Pancreas (tissue), 10 donors: ENCODE measurements around the gene CEMIP. TPM values are rescaled to one million over a fixed set of nuclear protein-coding genes. Genes with fewer than 3 reads are reported as not detected.

Experiments
- ATAC-seq, 4 donors: fragments of 200-7000 bp; cut with Tn5 transposase; one replicate each; pipeline versions ENCODE4 v1.8.0 to v1.9.1; 2020; ENCODE audit warnings: mild to moderate bottlenecking in 4 of 4, moderate library complexity in 4 of 4
- DNase-seq, 6 donors: peaks; one replicate each; pipeline ENCODE4 v3.0.0-alpha.2; 2020
- FAIRE-seq: peaks from 2 replicates; lab custom pipeline; 2012; peaks lifted over from hg19 to GRCh38; lab: Jason Lieb, UNC
- H3K27ac ChIP-seq, 4 donors: fragments of 200-600 bp; sonication (generic); 1 replicate in 3 of 4; 2 replicates in 1 of 4; pipeline versions ENCODE4 v1.5.0 to v1.8.0; 2020
- H3K27me3 ChIP-seq, 4 donors: fragments of 200-600 bp; one replicate each; pipeline ENCODE4 v1.8.0; 2021
- H3K36me3 ChIP-seq, 3 donors: fragments of 200-600 bp; sonication (generic) in 1 of 3; one replicate each; pipeline versions ENCODE4 v1.5.0 to v1.8.0; 2020 to 2021
- H3K4me1 ChIP-seq, 3 donors: fragments of 200-600 bp; one replicate each; pipeline ENCODE4 v1.8.0; 2021
- H3K4me3 ChIP-seq, 4 donors: fragments of 200-600 bp; sonication (generic) in 2 of 4; one replicate each; pipeline versions ENCODE4 v1.5.0 to v1.8.0; 2020 to 2021
- H3K9me3 ChIP-seq, 4 donors: fragments of 200-600 bp; one replicate each; pipeline ENCODE4 v1.8.0; 2021
- CTCF ChIP-seq, 4 donors: fragments of 200-600 bp; sonication (generic) in 3 of 4; IDR thresholded peaks; one replicate each; pipeline versions ENCODE4 v1.5.0 to v1.8.0; 2021; ENCODE audit warnings: antibody characterized with exemption in 4 of 4
- WGBS, 2 donors: extraction: QIAGEN DNeasy Blood & Tissue Kit; methylation state at CpG; one replicate each; pipeline ENCODE4 v1.1.7; 2013; 5-methylcytosine and 5-hydroxymethylcytosine counted together
- intact Hi-C, 3 donors: fragments of 100-400 bp; cut with DNase I; formaldehyde crosslinking; loops; one replicate each; pipeline versions ENCODE4 v1.11.1 to v1.14.2; 2022
- polyA plus RNA-seq, 2 donors: library from polyadenylated mRNA; stranded (reverse); fragments of 200-250 nt; gene quantifications; one replicate each; pipeline ENCODE4 v1.2.3, GENCODE V29; 2013
- total RNA-seq, 6 donors: library from RNA; stranded (reverse); fragmentation: NEBNext Ultra II Directional in 4 of 6; extraction: Animal tissue kit (Norgen Biotek cat#: 25700) in 4 of 6; gene quantifications; one replicate each; pipeline versions ENCODE4 v1.2.1 to v1.2.4, GENCODE V29; 2021 to 2023
- donor health status: healthy with polysubstance abuse.
- donor health status: DM: no; HTN: no; CAD: no; lungs with moderate emphysema.
- donor health status: DM: no; HTN: no; CAD: no.
- donor health status: control.
- donor health status: control.
- donor health status: Bipolar disorder and iron deficiency.
- donor health status: DM: yes; HTN: yes; CAD: no.
- donor health status: DM: no; HTN: no; CAD: no.
- donor health status: DM: no; HTN: no; CAD: no.
- donor health status: DM: yes; HTN: yes; CAD: no.

CEMIP gene
- total and polyA plus RNA-seq, 8 donors, result 0.07 to 0.41 (median 0.12) TPM; not detected in 1

DNA sequence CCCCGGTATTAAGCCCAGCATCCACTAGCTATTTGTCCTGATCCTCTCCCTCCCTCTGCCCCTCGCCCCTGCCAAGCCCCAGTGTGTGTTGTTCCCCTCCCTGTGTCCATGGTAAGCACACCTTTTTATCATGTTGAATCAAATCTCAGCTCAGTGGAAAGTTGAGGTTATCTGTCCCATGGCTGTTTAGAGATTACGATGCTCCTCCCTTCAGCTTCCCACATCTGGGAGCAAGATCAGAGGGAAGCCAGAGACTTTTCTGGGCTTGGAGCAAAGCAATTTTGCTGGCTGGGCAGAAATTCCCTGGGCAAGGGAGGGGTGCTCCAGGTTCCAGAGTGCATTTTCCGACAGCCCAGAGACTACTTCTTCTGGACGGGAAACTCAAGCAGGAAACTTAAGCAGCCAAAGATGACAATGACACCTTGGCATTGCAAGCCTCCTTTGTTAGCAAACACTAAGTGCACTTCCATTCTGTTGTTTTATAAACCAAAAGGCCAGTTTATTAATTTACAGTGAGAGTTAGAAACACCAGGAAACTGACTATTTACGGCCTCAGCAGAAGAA, 105.9 kb downstream of the CEMIP start:
- DNase-seq, result no peak
- Histone ChIP-seq H3K27ac (no peak overlapping the region), H3K36me3 (no peaks in the 10 kb centered on the region), H3K27me3 (no peaks in the 10 kb centered on the region), H3K4me1 (no peaks in the 10 kb centered on the region), H3K9me3 (no peaks in the 10 kb centered on the region), H3K4me3 (no peak overlapping the region)
- no peak for ATAC-seq
- intact Hi-C loops, result no loop called here
- FAIRE-seq, result no peak
- 80 to 90% methylated on average over 6 of the region's 6 CpGs for WGBS, 2 donors
- no peak for TF ChIP-seq CTCF (IDR thresholded peaks at IDR 0.05)

DNA sequence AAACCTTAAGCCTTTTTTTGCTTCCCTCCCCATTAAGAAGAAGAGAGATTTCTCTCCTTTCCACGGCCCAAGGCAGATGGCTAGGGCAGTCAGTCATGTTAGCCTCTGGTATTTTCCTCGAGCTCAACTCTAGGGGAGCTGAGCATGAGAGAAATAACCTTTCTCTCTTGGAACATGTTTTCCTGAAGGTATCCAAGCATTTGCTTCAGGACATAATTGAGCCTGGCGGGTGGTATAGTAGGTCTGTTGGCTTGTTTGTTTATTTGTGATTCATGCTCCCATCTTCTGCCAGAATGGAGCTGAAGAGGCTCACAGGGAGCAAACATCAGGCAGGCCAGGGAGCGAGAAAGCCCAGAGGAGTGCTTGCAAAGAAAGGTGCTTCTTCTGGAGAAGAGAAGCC, 108.0 kb downstream of the CEMIP start:
- Histone ChIP-seq H3K4me3 (no peak overlapping the region), H3K27me3 (no peaks in the 10 kb centered on the region), H3K4me1 (no peaks in the 10 kb centered on the region), H3K36me3 (no peaks in the 10 kb centered on the region), H3K9me3 (no peaks in the 10 kb centered on the region), H3K27ac (no peak overlapping the region)
- WGBS, 2 donors, result 77 to 85% methylated on average over 4 of the region's 4 CpGs
- no peak for TF ChIP-seq CTCF (IDR thresholded peaks at IDR 0.05)
- FAIRE-seq (no peak), DNase-seq (no peak), ATAC-seq (no peak)
- intact Hi-C loops, result no loop called here

DNA sequence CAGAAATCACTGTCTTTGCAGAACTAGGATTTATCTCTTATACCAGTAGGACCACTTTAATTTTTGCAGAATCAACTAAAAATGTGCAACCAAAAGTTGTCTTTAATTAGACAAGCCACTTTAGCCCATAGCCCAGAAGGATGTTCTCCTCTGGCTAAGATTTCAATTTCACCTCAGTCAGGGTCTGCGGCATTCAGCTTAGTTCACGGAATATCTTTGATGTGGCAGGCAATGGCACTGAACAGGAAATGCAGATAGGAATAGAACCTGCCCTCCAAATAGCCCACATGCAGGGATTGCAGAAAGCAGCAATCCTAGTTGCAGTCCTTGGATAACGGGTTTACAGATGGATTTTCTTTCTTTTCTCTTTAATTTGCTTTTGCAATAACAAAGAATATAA, 109.7 kb downstream of the CEMIP start:
- FAIRE-seq, result no peak
- 93 to 100% methylated on average over 3 of the region's 3 CpGs for WGBS, 2 donors

DNA sequence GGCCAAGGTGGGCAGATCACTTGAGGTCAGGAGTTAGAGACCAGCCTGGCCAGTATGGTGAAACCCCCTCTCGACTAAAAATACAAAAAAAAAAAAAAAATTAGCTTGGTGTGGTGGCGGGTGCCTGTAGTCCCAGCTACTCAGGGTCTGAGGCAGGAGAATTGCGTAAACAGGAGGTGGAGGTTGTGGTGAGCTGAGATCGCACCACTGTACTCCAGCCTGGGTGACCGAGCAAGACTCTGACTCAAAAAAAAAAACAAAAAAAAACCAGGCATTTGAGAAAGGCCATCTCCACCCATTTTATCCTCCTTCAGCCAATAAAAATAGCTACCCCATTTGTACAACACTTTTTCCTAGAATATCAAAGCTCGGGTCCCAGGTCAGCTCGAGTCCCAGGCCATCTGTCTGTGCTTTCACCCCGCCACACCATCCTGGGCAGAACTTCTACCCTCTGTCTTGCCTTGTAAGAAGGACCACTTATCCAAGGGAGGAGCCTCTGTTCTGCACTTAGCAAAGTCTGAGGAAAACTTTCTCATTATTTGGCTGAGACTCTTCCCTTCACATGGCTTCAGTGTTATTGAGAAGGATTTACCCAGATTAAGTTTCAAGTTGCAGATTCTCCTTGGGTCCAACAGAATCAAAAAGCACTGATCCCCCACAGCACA, 111.3 kb downstream of the CEMIP start:
- Histone ChIP-seq H3K27me3 (no peaks in the 10 kb centered on the region), H3K27ac (no peak overlapping the region), H3K4me3 (no peak overlapping the region), H3K9me3 (no peaks in the 10 kb centered on the region), H3K4me1 (no peaks in the 10 kb centered on the region), H3K36me3 (no peaks in the 10 kb centered on the region)
- FAIRE-seq, result no peak
- no peak for TF ChIP-seq CTCF (IDR thresholded peaks at IDR 0.05)
- intact Hi-C loops, result no loop called here
- no peak for DNase-seq
- WGBS, 2 donors, result 91 to 95% methylated on average over 8 of the region's 8 CpGs
- no peak for ATAC-seq

More for the DNA sequence above, 109.7 kb downstream of the CEMIP start:
- H3K9me3 ChIP-seq, result no peaks in the 10 kb centered on the region
- intact Hi-C loops, result no loop called here
- TF ChIP-seq CTCF (IDR thresholded peaks at IDR 0.05), result no peak
- DNase-seq, result no peak
- no peak for ATAC-seq
- H3K4me3 ChIP-seq, result no peak overlapping the region
- no peaks in the 10 kb centered on the region for H3K4me1 ChIP-seq
- no peaks in the 10 kb centered on the region for H3K36me3 ChIP-seq
- no peak overlapping the region for H3K27ac ChIP-seq
- no peaks in the 10 kb centered on the region for H3K27me3 ChIP-seq

- no peaks in the 10 kb centered on the region for H3K27me3 ChIP-seq
- H3K4me3 ChIP-seq, result no peak overlapping the region
- FAIRE-seq, result no peak
- no peaks in the 10 kb centered on the region for H3K9me3 ChIP-seq
- intact Hi-C loops, result no loop called here
- no peak for DNase-seq
- no peak overlapping the region for H3K27ac ChIP-seq
- TF ChIP-seq CTCF (IDR thresholded peaks at IDR 0.05), result no peak
- H3K4me1 ChIP-seq, result no peaks in the 10 kb centered on the region
- H3K36me3 ChIP-seq, result no peaks in the 10 kb centered on the region
- no peak for ATAC-seq
Measured at GRCh38 chr15:80891006-80891405, 111.8 kb downstream of the CEMIP start.
